Measurements from ENCODE around the gene AK4.
A peak's percentile ranks its signal among the peaks of the same experiment; 100 is the strongest.
"Not testable (repeated sequence)": the region's sequence is repeated elsewhere in the genome, so short reads cannot be mapped to it uniquely, and the experiment has no call there.

Gene AK4

DNA sequence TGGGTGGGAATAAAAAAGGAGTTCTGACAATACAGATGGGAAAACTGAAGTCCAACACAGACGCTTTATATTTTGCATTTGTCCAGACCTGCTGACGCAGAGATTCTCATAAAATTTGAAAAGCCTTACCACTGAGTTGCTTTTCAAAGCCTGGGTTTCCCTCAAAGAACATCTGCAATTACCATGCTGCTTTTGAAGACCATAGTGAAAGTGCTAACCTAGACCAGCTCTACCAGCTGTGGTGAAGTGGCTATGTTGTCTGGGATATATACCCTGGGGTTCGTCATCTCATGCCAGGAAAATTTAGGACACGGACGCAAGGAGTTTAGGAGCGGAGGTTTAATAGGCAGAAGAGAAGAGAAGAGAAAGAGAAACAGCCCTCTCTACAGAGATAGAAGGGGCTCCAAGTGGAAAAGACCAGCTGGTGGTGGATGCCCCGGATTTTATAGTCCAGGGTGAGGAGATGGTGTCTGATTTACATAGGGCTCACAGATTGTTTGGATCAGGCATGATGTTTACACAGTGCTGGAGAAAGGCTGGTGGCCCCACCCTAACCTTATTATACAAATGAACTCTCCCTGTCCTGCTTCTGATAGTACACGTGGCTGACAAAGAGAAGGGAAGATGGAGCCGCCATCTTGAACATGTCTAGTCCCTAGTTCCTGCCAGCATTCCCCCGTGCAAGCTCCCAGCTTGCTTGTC is 73.8 kb downstream of the AK4 start:
- no peak for FAIRE-seq

DNA sequence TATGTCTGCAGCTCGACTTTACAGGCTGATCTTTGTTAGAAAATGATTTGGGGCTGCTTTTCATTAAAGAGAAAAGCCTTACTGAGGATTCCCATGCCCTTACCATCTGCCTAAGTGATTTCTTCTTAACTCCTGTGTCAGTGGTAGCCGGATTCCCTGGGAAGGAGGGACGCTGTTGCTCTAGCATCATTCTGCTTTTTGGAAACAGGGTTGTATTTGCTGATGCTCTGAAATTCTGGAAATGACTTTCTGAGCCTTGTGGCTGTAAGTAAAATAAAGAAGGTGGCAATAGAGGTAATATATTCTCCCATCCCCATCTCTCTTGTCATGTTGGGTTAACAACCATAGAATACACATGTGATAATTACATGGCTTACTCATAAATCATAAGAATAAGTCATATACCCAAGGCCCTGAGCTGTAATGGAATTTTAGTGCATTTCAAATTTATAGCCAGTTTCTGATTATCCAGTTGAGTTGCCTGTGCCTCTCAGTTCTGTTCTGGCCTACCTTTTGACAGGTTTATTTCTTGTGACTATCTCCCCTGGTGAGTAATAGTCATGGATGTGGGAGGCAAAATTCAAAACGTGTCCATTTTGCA is 74.4 kb downstream of the AK4 start:
- no peak for FAIRE-seq

- no peak for FAIRE-seq
Observed at GRCh38 chr1:65224681-65225091, 76.7 kb downstream of the AK4 start.

DNA sequence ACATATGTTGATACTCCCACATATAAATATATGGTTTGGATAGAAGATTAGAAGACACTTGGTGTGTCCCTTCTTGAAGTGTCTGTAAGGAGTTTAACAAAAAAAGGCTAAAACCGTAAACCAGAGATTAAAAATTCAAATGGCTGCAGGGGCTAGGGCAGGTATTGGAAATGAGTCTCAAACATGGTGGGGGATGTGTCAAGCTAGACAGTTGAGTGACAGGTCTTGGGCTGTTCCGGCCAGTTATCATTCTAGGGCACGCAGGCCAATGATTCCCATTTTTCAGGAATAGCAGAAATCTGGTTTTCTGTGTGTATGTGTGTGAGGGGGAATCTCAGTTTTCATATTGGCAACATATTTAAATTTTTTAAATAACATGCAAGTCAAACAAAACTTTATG is 77.2 kb downstream of the AK4 start:
- FAIRE-seq = no peak

- no peak for FAIRE-seq
Observed at GRCh38 chr1:65229201-65229600, 81.2 kb downstream of the AK4 start.

- no peak for FAIRE-seq
Observed at GRCh38 chr1:65229754-65230339, 81.8 kb downstream of the AK4 start.

GRCh38 chr1:65230731-65231481 is 82.9 kb downstream of the AK4 start:
- FAIRE-seq = no peak

DNA sequence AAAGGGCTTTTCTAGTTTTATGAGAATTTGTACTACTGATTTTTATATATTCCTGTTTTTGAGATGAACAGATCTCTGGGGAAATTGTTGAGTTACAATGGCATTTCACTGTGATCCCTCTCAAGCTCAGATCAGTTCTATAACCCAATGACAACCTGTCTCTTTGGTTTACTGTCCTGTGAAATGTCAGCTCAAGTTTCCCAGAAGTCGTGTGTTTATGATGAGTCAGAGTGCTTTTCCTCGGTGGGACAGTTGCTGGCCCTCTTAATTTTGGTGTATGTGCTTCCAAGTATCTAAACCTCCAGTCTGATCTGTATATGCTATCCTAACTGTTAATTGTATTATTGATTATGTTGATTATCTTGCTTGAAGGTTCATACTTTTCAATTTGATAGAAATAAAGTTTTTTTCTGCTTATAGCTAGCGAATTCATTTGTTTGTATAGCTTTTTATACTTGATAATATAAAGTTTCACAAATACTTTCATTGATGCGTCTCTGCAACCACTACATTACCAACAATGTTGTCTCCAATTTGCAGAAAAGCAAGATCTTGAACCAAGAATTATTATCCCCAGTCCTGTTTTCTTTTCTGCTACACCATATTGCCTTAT is 83.8 kb downstream of the AK4 start:
- FAIRE-seq = no peak

DNA sequence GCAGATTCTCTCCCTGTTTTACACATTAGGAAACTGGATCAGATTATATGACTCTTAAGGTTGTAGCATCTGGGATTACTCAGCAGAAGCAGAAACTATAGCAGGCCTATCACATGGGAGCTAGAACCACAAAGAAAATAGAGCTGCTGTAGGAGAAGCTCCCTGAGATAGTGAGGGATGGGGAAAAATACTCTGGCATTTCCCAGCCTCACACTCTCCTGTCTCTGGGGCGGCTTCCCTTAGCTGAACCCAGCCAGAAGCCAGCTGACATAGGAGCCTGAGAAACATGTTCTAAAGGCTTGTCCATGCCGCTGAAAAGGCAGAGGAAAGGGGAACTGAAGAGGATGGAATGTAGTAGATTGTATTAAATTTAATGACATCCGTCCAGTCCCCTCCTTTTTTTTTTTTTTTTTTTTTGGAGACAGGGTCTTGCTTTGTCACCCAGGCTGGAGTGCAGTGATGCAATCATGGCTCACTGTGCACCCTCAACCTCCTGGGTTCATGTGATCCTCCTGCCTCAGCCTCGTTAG is 84.5 kb downstream of the AK4 start:
- FAIRE-seq = no peak

- no peak for FAIRE-seq
Observed at GRCh38 chr1:65233782-65234181, 85.8 kb downstream of the AK4 start.

- peak; percentile 95 for FAIRE-seq
Observed at GRCh38 chr1:65235867-65236805, 88.1 kb downstream of the AK4 start.

DNA sequence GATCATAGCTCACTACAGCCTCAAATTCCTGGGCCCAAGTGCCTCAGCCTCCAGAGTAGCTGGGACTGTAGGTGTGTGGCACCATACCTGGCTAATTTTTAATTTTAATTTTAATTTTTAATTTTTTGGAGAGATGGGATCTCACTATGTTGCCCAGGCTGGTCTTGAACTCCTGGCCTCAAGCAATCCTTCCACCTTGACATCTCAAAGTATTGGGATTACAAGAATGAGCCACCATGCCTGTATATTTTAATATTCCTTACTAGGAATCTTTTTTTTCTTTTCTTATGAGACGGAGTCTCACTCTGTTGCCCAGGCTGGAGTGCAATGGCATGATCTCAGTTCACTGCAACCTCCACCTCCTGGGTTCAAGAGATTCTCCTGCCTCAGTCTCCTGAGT is 89.1 kb downstream of the AK4 start:
- not testable (repeated sequence) for FAIRE-seq

DNA sequence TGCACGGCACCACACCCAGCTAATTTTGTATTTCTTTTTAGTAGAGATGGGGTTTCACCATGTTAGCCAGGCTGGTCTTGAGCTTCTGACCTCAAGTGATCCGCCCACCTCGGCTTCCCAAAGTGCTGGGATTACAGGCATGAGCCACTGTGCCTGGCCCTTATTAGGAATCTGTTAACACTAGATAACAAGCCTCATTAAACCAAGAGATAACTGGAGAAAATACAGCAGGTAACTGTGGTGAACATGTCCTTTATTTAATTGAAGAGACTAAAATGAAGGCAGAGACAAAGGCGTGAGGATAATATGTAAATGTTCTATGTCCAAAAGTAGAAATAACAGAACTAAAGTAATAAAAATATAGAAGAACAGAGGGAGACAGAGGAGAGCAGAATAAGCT is 89.5 kb downstream of the AK4 start:
- FAIRE-seq = no peak

DNA sequence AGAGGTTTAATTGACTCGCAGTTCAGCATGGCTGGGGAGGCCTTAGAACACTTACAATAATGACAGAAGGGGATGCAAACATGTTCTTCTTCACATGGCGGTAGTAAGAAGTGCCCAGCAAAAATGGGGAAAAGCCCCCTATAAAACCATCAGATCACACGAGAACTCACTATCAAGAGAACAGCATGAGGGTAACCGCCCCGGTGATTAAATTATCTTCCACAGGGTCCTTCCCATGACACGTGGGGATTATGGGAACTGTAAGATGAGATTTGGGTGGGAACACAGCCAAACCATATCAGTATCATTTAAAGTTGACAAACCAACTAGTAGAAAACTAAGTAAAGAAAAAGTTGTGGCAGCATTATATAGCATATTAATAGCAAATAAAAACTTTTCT is 90.0 kb downstream of the AK4 start:
- no peak for FAIRE-seq

- FAIRE-seq = no peak
Observed at GRCh38 chr1:65243491-65243890, 95.5 kb downstream of the AK4 start.

GRCh38 chr1:65245295-65245694 is 97.3 kb downstream of the AK4 start:
- FAIRE-seq = no peak

DNA sequence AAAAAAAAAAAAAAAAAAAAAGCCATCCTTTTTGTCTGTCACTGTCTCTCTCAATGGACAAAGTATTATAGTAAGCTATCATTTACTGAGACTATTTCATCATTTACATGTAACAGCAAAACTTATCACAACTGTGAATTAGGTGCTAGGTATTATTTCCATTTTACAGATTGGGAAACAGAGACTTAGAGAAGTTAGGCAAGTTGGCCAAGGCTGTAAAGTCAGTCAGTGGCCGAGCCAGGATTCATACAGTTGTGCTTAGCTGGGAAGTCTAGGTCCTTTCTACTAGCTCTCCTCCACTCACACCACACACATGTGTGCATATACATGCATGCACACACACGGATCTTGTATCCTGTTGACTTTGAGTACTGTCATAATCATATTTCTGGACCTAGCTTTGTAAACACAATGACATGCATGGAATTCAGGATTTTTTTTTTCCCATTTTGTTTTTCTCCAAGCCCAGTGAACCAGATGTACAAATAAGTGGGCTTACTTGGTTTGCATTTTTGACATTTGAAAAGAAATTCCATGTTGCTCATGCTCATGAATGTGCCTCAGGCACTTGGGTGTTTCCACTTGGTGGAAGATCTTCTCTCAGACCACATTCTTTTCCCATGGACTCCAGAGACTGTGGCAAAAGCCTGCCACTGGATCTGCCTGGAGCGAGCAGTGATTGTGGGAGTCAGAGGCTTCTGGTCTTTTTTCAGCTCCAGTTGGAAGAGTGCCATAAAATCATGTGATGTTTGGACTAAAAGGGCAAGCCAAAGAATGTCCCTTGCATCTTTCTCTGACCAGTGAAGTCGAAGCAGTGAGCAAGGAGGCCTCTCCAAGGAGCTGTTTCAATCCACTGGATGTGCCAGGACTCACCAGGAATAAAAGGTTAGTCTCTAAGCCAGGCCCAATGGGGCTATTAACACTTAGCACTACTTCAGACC is 99.7 kb downstream of the AK4 start:
- no peak for FAIRE-seq

- no peak for FAIRE-seq
Observed at GRCh38 chr1:65250826-65251225, 102.8 kb downstream of the AK4 start.

DNA sequence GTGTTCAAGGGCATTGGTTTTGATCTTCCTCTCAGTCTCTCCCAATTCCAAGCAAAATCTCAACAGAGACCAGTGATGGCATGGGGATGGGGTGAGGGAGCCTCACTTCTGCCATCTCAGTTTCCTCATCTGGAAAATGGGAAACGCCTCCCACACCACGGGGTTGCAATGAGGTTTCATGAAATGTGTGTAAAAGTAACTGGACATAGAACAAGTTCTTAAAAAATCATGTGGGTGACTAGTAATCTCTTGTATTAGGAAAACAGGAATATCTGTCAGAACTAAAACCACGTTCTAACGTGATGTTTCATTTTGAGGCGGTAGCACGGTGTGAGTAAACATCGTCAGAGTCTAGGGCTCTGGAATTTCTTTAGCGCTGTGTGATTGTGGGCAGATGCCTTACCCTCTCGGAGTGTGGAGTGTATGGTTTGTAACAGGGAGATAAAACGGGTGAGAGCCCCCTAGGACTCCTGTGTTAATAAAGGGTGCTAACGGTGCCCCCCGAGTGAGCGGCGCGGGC is 105.9 kb downstream of the AK4 start:
- no peak for FAIRE-seq

DNA sequence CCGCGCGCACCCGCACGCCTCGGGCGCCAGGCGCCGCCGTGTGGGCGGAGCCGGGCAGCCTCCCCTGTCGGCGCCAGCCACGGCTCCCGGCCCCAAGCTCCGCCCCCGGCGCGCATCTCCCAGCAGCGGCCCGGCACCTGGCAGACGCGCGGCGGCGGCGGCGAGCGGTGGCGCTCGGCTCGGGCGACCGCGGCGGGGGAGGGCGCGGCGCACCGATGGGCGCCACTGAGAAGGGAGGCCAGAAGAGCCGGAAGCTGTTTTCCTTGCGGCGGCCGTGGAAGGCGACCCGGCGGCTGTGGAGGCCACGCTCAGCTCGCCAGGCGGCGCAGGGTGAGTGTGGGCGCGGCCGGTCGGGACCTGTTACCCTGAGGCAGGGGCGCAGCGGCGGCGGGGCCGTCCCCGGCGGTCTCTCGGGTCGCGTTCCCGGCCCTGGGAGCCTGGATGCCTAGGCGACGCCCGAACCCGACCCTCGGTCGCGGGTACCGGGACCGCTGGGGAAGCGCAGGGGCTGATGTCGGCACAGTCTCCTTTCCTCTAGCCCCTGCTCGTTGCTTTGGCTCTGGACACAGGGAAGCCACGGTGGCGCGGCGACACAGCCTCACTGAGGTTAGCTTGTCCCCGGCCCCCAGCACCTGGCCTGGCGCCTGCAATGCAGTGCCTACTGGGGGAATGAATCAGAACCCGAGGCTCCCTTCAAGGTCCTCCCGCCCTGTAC is 106.5 kb downstream of the AK4 start:
- FAIRE-seq = no peak
